GM04503 (cell line): ENCODE measurements around the gene CPLANE2.
"Not testable (repeated sequence)": the region's sequence is repeated elsewhere in the genome, so short reads cannot be mapped to it uniquely, and the experiment has no call there.

Experiments
- DNase-seq: peaks from one replicate; pipeline ENCODE4 v3.0.0-alpha.2; 2012; ENCODE audit warnings: low read depth

Gene CPLANE2

GRCh38 chr1:16248603-16249516 lies 11.9 kb upstream of the CPLANE2 start:
- DNase-seq: peak; percentile 57

DNA sequence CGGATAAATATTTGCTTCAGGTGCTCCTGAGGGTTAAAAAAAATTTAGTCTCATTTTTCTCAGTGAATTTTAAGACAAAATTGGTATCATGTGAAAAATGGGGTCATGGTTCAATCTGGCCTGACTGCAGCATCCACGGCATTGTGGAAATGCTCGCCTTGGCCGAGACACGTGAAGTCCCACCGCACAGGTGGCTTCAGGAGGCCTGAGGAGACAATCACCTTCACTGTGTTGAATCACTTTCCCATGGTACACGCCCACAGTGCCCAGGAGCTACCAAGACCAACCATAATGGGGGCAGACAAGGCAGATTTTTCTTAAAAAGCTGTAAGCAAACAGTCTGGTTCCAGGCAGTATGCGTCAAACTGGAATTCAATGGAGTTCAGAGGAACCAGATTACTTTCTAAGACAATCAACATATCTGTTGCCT lies 11.0 kb upstream of the CPLANE2 start:
- no peak for DNase-seq

- DNase-seq: no peak
These were observed 10.5 kb upstream of the CPLANE2 start for GRCh38 chr1:16247441-16247840.

DNA sequence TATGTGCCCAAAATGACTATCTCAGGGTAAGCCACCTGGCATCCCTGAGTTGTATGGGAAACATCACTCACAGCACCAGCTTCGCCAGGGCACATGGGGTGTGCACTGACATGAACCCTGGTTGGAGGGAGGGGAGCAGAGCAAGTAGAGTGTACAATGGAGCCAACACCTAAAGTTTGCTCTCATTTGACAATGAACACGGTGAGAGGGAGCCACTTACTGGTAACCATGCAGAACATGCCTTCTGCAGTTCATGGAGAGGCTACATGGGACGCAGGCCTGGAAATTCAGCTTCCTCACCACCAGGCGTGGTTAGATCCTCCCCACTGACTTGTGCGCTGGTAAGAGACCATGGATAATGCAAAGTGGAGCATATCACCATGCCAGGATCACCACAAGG lies 10.0 kb upstream of the CPLANE2 start:
- no peak for DNase-seq

DNA sequence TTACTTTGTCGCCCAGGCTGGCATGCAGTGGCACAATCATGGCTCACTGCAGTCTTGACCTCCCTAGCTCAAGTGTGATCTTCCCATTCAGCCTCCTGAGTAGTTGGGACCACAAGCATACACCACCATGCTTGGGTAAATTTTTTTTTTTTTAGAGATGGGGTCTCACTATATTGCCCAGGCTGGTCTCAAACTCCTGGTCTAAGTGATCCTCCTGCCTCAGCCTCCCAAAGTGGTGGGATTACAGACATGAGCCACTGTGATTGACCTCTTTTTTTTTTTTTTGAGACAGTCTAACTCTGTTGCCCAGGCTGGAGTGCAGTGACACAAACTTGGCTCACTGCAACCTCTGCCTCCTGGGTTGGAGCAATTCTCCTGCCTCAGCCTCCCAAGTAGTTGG lies 9.3 kb upstream of the CPLANE2 start:
- not testable (repeated sequence) for DNase-seq

DNA sequence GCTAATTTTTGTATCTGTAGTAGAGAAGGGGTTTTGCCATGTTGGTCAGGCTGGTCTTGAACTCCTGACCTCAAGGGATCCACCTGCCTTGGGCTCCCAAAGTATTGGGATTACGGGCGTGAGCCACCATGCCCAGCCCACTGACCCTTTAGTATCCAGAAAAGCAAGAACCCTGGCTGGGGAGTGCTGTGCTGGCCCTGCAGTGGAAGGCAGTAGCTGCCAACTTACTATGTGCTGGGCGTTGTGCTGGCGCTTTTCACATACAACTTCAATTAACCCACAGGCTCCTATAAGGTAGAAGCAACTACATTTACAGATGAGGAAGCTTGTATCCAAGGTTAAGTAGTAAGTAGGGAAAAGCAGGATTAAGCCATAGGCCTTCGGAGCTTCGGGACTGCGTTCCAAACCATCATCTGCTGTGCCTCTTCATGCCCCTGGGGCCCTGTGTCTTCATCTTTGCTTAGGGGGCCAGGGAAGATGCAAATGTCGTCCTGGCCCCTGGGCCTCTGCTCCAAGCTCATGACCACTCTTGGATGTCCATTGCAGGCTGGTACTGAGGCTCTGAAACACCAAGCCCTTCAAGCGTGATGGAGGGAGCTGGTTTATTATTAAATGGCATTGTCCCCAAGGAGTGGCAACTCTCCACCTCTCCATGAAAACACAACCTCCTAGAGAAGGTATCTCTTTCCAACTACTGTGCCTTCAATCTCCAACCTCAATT lies 8.7 kb upstream of the CPLANE2 start:
- DNase-seq: no peak

GRCh38 chr1:16244650-16245285 lies 7.8 kb upstream of the CPLANE2 start:
- DNase-seq: no peak

DNA sequence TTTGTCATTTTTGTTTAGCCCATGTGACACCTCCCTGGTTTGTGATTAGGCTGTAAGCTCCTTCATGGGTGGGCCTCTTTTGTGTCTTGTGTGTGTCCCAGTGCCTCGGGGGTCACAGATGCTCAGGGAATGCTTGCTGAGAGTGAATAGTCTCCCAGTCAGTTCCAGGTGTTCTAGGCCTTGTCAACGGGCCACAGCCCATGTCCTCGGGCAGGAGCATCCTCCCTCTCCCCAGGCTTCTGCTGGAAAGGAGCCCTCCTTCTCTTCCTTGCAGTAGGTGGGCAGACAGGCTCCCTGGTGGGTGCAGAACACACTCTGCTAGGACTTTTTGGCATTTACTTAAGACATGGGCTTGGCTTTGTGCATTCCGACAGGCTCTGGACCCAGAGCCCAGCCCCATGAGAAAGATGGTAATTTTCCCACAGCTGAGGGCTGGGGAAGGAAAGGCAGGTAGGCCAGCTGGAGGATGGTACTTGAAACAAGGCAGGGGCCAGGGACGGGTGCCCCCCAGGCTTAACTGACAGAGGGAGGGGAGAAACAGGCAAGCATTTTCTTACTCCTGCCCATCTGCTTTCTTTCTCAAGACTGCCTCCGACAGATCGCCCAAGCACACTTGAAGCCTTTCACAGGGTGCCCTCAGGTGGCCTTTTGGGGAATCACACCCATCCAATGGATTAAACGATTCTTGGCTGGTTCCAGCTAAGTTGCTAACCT lies 7.1 kb upstream of the CPLANE2 start:
- no peak for DNase-seq

GRCh38 chr1:16243215-16243610 lies 6.2 kb upstream of the CPLANE2 start:
- DNase-seq: no peak

GRCh38 chr1:16242556-16243214 lies 5.7 kb upstream of the CPLANE2 start:
- no peak for DNase-seq

DNA sequence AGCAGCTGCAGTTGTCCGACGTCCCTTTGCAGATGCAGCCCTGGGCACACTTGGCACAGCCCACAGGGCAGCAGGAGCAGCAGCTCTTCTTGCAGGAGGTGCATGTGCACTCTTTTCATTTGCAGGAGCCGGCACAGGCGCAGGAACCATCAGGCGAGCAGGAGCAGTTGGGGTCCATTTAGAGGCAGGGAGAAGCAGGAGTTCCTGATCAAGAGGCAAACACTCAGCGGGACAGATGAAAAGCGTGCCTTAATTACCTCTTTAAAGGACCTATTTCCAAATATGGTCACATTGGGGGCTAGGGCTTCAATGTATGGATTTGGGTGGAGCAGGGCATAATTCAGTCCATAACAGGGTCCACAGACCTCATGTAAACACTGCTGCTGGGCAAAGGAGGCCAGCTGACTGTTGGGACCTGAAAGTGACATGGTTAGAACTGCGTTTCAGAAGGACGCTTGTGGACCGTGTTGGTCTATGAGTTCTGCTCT lies 4.3 kb upstream of the CPLANE2 start:
- no peak for DNase-seq

GRCh38 chr1:16239972-16240491 lies 3.0 kb upstream of the CPLANE2 start:
- no peak for DNase-seq

GRCh38 chr1:16237343-16237830 lies 404 bp upstream of the CPLANE2 start:
- DNase-seq: no peak

GRCh38 chr1:16235944-16236510 lies 956 bp downstream of the CPLANE2 start:
- DNase-seq: no peak

- DNase-seq: no peak
These were observed 1.6 kb downstream of the CPLANE2 start for GRCh38 chr1:16235347-16235746.

GRCh38 chr1:16233431-16233830 lies 3.6 kb downstream of the CPLANE2 start:
- no peak for DNase-seq

DNA sequence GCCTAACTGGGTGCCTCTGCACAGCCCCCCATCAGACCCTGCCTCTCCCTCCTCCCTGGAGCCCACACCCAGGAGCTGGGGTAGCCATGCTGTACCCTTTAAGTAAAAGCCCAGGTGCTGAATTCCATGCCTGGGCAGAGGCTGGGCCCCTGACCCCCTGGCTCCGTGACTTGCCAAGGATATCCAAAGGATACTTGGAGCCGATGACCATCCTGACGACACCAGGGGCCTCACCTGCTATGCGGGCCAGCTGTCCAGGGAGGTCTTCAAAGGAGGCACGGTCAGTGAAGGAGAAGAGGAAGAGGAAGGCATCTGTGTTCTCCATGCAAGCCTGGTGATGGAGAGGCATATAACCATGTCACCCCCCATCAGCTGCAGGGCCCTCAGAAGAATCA lies 4.7 kb downstream of the CPLANE2 start:
- no peak for DNase-seq

DNA sequence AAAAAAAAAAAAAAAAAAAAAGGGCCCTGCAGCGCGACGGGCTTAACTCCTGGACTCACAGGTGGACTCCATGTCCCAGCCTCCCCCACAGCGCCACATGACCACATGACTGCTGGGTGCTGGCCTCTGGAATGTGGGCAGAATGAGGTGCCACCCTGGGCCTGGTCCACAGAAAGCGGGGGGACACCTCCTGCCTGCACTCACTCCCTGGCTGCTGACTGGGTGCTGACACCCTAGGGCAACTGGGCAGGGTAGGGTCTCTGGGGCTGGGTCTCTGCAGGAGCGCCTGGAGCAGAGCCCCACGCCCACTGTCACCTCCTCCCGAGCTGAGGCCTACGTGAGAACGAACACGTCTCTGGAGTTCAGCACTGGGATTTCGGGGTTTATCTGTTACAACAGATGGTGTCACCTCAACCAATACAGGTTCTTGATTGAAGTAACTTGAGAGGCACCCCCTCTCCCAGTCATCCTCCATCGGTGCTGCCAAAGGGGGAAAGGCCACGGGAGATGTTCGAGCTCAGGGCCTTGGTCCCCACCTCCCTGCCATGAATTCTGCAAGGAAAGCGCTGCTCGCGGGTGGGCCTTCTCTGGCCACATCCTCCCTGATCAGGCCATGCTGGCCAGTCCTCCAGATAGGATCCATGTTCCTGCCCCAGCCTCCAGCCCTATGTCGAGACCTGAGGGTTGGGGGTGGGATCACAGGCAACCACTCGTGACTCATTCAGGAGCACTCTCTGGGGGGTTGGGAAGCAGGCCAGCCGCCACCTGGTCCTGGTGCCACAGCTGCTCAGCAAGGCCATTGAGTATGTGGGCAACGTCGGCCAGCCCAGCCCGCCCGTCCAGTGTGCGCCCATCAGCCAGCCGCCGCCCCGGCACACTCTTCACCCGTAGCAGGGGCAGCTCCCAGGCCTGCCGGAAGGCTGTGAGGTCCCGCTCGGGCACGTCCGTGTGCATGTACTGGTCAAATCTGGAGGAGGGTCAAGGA lies 5.4 kb downstream of the CPLANE2 start:
- no peak for DNase-seq

GRCh38 chr1:16230744-16231143 lies 6.2 kb downstream of the CPLANE2 start:
- DNase-seq: no peak
